LNCAP (cell line): Measurements from ENCODE around the gene CDC45.

ENCODE experiments used
- TF ChIP-seq, protein P1 (sequence below): fragments of 450-650 bp; IDR thresholded peaks from 2 replicates; pipeline ENCODE4 v1.5.1; 2017; ENCODE audit warnings: mild to moderate bottlenecking

The CDC45 gene

DNA sequence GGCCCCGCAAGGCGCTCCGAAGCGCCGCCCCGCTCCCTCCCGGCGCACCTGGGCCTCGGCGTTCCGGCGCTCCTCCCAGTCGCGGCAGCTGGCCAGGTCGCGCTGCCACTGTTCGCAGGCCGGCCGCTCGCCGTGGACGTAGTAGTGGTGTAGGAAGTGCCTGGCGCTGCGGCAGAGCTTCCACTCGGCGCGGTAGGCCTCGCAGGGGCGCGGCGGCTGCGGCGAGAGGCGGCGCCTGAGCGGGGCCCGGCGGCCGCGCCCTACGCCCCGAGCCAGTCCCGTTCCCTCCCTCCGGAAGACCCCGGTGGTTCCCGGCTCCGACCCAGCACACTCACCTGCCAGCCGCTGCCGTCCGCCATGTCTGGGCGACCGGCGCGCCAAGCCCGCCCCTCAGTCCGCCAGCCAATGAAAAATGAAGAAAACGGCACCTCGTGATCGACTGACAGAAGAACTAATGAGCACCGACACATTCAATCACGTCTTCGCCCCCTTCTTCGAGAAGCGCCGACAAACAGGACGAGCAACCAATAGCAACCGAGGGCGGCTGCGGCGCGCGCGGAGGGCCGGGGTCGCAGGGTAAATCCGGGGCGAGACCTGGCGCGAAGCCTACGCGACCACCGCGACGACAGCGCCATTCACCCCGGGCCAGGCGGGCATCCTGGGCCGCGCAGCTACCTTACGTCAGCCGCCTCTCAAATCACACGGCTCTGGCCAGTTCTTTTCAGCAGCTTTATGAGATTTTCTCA is 32.2 kb upstream of the CDC45 start, which contains the start of gene C22orf39:
Gene C22orf39 (minus strand): TSS at position 382 of the 746 bp plus-strand sequence. CDS start 23 bp downstream, at position 359.
- TF ChIP-seq, protein P1, sequence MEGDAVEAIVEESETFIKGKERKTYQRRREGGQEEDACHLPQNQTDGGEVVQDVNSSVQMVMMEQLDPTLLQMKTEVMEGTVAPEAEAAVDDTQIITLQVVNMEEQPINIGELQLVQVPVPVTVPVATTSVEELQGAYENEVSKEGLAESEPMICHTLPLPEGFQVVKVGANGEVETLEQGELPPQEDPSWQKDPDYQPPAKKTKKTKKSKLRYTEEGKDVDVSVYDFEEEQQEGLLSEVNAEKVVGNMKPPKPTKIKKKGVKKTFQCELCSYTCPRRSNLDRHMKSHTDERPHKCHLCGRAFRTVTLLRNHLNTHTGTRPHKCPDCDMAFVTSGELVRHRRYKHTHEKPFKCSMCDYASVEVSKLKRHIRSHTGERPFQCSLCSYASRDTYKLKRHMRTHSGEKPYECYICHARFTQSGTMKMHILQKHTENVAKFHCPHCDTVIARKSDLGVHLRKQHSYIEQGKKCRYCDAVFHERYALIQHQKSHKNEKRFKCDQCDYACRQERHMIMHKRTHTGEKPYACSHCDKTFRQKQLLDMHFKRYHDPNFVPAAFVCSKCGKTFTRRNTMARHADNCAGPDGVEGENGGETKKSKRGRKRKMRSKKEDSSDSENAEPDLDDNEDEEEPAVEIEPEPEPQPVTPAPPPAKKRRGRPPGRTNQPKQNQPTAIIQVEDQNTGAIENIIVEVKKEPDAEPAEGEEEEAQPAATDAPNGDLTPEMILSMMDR, result no peak

DNA sequence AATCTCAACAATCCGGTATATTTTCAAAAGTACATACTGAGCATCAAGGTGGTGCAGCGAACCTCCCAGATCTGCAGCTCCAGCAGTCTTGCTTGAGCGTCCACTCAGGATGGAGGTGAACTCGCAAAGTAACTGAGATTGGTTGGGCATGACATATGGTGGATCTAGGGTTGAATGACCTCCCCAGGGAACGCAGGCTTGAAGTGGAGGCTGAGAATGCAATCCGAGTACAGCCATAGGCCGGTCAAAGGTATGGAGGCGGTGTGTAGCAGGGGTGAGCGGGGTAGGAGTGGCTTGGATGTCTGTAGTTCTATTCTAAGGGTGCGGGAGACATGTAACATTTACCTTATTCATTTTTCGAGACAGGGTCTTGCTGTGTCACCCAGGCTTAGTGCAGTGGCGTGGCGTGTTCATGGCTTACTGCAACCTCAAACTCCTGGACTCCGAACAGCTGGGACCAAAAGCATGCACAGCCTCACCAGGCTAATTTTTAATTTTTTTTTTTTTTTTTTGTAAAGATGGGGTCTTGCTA is 31.6 kb upstream of the CDC45 start:
- TF ChIP-seq, protein P1, result no peak

DNA sequence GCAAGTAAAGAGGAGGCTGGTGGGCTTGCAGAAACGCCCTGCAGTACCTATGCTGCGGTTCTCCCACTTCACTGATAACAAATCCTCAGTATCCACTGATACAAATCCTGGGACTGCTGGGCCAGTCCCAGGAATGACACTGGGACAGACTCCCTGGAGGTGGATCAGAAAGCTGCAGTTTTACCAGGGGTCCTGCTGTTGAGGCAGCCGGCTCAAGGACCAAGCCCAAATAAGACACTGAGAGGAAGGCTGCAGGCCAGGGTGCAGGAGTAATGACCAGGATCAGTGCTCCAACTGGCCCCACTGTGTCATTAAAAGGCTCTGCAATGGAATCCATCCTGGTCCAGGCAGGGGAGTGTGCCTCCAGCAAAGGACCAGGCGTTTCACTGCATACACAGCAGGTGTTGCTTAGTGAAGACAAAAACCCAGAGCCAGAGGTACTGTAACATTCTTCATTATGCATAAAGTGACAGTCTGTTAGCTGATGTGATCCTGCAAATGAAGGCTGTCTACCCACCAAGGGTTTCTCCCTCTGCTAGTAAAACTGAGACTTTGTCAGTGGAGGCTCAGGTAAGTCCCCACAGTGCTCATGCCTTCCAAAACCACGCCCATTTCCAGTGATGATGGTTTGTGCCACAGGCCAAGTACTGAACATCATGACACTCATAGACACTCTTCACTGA is 30.8 kb upstream of the CDC45 start:
- TF ChIP-seq, protein P1, result no peak

DNA sequence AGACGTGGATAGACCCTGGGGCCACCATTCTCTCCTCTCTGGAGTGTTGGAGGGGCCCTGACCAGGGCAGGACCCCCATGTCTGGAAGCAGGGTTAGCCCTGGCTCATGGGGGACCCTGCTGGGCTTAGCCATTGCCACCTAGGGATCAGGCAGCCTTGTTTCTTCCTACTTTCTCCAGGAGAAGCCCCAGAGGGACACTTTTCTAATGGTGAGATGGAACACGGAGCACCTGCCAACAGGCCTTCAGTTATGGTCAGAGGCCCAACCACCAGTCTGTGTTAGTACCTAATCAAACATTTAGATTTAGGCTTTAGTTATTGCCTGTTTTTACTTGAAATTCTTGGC is 30.3 kb upstream of the CDC45 start:
- TF ChIP-seq, protein P1, result no peak

DNA sequence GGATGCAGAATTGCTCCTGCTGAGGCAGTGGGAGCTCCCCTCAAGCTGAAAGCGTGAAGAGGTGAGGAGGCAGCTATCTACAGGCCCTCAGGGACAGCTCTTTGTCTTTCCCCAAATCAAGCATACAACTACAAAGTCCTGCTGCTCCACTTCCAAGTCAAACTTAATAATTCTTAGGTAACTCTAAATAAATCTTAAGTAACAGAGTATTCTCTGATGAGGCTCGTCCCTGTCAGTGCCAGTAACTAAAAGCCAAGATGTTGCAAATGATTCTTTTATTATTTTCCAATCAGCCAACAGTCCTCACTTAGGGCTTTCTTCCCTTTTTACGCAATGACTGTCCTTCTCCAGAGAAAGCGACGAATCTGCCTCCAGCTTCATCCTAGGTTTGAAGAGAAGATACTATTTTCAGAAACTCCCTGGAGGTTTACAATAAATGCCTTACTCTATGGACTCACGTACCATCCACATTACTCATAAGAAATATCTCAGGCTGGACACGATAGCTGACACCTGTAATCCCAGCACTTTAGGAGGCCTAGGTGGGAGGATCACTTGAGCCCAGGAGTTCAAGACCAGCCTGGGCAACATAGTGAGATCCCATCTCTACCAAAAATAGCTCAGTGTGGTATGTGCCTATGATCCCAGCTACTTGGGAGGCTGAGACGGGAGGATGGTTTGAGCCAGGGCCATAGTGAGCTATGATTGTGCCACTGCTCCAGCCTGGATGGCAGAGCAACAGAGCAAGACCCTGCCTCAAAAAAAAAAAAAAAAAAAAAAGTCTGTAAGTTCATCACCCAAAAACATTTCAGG is 29.2 kb upstream of the CDC45 start:
- TF ChIP-seq, protein P1, result no peak

DNA sequence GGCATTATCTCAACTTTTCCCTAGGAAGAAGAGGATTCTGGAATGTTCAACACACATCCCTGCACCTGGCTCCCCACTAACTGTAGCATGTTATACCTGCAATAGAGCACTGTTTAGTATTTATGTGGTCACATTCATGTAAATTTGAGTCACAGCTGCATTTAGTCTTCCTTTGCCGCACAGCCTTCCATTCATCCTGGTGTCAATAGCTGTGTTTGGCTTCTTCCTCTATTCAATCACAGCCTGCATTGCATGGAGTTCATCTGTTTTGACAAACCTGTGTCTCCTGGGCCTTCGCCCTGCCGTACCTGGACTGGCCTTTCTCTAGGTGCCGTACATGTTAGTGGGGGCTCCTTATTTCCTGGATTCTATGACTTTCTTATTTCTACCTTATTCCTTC is 28.1 kb upstream of the CDC45 start:
- TF ChIP-seq, protein P1, result no peak

DNA sequence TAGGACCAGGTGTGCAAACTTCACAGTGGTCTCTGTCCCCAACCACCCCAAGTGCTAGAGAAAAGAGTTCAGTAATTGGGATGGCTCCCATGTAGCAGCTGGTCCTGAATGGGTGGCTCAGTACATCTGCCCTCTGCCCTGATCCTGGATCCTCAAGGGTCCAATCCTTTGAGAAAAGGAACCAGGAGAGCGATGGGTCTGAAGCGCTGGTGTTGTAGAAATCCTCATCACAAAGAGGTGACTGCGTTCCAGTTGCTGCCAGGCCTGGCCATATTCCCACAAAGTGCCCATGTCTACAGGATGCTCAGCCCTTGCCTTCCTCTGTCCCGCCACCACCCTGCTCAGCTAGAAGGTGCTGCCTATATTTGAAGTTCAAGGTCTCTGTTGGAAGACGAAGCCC is 26.0 kb upstream of the CDC45 start:
- TF ChIP-seq, protein P1, result no peak
